MM.1S (cell line): ENCODE data around the gene ACTL10.

Experiments
- CTCF ChIP-seq: fragments of 300-600 bp; sonication (generic); IDR thresholded peaks from 2 replicates; pipeline ENCODE4 v1.5.1; 2016; ENCODE audit warnings: antibody characterized with exemption, low read length, mixed read lengths
- EZH2 ChIP-seq: fragments of 300-600 bp; sonication (generic); optimal IDR thresholded peaks from 2 replicates; pipeline ENCODE3; 2017; ENCODE audit warnings: low read depth, mild to moderate bottlenecking, antibody characterized with exemption, low read length, mixed read lengths
- EZH2phosphoT487 ChIP-seq: fragments of 300-600 bp; sonication (generic); IDR thresholded peaks from 2 replicates; pipeline ENCODE4 v1.6.1; 2018; ENCODE audit warnings: antibody characterized with exemption, low read length

GRCh38 chr20:33646191-33646590, 20.6 kb upstream of the ACTL10 start:
- TF ChIP-seq EZH2phosphoT487 = no peak
- no peak for TF ChIP-seq CTCF
- no peak for TF ChIP-seq EZH2
